Measurements from ENCODE around the gene ILK.

Gene ILK

GRCh38 chr11:6607190-6607795 is 3.7 kb downstream of the ILK start:
- peak; percentile 7 for DNase-seq

- peak; percentile 10 for DNase-seq
These were observed 4.4 kb downstream of the ILK start for GRCh38 chr11:6608011-6608410.

DNA sequence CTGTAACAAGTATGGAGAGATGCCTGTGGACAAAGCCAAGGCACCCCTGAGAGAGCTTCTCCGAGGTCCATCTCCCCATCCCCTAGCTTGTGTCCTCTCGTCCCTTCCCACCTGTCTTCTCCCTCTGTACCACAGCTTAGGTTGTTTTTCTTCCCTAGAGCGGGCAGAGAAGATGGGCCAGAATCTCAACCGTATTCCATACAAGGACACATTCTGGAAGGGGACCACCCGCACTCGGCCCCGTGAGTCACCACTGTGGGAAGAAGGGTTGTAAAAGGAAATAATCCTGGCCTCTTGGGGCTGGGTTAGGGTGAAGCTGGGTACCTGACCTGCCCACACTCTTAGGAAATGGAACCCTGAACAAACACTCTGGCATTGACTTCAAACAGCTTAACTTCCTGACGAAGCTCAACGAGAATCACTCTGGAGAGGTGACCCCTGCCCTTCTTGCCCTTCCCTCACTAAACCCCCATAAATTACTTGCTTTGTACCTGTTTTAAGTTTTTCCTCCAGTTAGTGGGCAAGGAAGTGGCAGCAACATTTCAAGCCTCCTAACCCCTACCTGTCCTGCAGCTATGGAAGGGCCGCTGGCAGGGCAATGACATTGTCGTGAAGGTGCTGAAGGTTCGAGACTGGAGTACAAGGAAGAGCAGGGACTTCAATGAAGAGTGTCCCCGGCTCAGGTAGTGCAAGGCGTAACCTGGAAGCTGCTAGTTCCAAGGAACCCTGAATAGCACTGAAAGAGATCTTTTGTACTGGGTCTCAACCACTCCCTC is 5.3 kb downstream of the ILK start:
- peak; percentile 11 for DNase-seq

DNA sequence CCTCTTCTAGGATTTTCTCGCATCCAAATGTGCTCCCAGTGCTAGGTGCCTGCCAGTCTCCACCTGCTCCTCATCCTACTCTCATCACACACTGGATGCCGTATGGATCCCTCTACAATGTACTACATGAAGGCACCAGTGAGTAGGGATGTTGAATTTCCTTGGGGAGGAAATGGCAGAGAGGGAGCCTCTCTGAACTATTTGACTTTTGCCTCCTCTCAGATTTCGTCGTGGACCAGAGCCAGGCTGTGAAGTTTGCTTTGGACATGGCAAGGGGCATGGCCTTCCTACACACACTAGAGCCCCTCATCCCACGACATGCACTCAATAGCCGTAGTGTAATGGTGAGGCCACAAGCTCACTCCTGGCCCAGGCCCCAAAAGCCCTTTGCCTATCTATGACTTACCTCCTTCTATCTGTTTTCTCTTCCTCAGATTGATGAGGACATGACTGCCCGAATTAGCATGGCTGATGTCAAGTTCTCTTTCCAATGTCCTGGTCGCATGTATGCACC is 6.0 kb downstream of the ILK start:
- DNase-seq: peak; percentile 18

GRCh38 chr11:6610591-6610990 is 7.0 kb downstream of the ILK start:
- DNase-seq: peak; percentile 32

DNA sequence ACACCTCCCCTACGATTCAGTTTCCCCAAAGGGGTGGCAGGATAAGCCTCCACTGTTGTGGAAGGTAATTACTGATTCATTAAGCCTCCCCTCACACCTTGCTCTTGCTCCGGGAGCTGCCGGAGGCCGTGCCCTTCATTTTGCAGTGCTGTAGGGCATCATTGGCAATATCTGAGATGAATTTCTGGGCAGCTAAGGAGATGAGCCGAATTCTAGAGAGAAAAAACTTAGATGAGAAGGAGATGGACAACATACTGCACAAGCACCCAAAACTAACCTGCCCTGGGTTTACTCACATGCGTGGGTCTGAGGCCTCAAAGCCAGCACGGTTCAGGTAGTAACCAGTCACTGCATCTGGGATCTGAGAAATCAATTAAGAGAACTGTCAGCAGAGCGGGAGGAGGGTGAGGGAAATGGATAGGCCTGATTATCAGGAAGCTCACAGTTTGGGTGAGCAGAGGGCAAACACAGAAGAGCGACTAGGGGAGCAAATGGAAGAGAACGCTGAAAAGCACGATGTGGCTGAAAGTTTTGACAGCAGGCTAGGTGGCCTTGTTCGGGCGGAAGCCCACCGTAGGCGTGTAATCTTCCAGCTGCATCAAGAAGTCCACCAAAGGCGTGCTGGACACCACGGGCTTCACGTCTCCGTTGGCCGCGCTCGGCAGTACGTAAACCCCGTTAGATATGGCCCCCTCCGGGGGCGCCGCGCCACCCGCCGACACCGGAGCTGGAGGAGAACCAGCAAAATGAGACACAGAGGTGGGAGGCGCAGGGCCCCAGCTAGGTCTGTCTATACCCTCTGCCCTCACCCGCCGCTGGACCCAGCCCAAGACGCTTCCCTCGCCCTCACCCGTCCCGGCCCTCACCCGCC is 7.8 kb downstream of the ILK start:
- DNase-seq: peak; percentile 74

DNA sequence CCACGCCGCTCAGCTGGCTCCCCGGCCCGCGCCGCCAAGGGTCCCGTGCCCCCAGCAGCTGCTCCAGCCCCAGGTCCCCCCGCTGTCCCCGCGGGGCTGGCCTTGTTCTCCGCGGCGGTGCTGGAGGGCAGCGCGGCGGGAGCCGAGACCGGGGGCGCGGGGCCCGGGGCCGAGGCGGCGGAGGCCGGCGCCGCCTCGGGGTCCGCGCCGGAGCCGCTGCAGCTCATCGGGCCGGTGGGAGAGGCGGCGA is 8.3 kb downstream of the ILK start:
- DNase-seq: no peak

DNA sequence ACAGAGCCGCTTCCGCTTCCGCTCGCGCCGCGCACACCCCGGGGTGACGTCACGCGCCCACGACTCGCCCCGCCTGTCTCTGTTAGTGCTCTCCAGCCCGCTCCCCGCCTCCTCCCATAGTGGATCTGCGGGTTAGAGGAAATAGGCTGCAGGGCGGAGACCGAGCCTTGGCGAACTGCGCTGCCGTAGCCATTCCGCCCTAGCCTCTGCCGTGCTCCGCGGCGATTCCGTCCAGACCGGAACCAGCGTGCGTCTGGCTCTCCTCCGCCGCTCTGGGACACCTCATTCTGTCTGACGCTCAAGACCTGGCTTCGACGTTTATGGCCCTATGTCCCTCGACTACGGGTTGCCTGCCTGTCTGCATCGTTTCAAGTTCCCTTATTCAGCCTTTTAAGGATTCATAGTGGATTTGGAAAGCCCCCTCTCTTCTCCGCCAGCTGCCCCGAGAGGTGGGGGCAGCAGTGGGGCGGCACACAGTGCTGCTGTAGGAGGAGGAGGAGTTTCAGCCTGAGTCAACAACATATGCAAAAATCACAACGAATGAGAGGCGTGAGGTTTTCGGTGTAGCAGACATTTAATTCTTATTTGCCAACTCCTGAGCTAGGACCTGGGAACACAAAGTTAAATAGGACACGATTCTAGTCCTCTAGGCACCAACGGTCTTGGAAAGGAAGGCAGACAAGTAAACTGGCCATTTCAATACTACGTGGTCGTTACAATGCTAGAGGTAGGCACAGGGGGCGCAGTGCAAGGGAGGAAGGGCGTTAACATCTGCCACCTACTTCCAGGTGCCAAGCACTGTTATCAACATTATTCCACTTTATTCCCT is 8.9 kb downstream of the ILK start, which contains the start of gene TAF10:
Gene TAF10, minus strand, starts transcription at position 4 of the 829 bp plus-strand sequence. CDS start 27 bp downstream, outside the sequence.
- peak; percentile 98 for DNase-seq

GRCh38 chr11:6613496-6613895 is 9.9 kb downstream of the ILK start:
- DNase-seq: peak; percentile 7

DNA sequence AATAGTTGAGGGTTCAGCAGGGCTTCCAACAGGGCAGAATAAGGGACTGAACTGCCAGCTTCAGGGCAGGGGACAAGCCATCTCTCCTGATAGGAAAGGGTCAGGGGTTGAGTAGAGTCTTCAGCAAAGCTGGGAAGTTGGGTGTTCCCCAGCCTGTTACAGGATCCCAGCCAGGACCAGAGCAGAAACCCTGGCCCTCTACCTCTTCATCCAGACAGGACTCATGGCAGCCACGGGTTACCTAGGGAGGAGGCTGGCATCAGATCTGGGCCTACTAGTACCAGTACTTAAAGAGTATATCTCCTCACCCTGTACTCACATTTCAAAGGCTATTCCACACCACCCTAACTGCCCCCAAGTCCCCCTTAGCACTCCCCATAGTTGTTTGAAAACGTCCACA is 10.9 kb downstream of the ILK start:
- DNase-seq: peak; percentile 12

DNA sequence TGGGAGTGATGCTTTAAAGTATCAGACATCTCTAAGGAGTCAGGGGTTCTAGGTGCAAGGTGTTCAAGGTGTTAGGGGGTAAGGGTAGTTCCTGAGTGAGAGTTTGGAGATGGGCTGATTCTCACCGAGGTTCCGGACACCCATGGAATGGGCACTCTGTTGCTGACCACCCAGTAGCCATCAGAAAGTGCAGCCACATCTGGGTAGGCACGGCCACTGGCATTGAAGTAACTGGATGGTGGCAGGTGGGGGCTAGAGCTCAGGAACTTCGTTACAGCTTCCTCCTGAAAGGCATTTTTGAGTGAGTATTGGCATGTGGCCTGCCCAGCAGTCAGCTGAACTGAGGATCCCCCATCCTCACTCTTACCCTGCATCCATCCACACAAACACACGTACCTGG is 11.5 kb downstream of the ILK start:
- DNase-seq: no peak

GRCh38 chr11:6615882-6616585 is 12.5 kb downstream of the ILK start:
- DNase-seq: no peak

DNA sequence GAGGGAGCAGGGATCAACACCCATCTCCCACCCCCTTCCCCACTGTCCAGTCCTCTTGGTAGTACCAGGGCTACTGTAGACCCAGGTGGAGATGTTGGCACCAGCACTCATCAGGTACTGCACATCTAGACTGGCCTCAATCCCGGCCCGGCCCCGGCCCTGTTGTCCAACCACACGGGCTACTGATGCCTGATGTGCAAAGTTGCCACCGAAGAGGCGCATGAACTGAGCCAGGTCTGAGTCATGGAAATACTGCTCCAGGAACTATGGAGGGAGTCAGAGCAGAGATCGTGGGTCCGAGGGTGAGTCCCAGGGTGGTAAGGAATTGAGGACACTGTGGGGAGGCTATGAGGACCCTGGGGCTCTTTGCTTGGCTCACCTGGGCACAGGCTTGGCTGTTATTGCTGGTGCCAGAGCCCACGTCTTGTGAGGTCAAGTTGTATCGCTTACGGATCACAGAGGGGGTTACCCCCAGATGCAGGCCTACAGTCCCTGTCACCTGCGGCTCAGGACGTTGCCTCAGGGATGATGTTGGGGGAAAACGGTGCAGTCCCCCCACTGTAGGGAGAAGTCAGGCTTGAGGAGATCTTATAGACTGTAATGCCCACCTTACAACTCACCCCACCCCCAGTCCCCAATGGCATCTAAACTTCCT is 13.1 kb downstream of the ILK start:
- DNase-seq: no peak

DNA sequence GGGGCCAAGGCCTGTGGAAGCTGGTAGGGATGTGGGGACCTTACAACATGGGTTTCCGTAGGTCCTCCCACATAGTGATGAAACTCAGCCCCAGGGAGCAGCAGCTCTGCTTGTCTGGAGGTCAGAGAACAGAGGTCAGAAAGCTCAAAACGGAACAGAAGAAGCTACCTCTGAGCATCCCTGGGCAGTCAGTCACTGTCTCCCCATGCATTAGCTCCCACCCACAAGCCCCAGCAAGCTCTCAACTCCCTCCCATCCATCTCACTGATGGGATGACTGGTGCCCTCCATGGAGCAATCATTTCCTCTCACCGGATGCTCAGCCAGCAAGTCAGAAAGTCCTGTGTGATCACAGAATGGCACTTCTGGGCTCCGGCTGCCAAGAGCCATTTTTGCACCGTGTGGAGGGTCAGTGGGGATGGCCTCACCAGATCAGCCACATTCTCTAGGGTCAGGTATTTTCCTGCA is 13.8 kb downstream of the ILK start:
- DNase-seq: no peak

DNA sequence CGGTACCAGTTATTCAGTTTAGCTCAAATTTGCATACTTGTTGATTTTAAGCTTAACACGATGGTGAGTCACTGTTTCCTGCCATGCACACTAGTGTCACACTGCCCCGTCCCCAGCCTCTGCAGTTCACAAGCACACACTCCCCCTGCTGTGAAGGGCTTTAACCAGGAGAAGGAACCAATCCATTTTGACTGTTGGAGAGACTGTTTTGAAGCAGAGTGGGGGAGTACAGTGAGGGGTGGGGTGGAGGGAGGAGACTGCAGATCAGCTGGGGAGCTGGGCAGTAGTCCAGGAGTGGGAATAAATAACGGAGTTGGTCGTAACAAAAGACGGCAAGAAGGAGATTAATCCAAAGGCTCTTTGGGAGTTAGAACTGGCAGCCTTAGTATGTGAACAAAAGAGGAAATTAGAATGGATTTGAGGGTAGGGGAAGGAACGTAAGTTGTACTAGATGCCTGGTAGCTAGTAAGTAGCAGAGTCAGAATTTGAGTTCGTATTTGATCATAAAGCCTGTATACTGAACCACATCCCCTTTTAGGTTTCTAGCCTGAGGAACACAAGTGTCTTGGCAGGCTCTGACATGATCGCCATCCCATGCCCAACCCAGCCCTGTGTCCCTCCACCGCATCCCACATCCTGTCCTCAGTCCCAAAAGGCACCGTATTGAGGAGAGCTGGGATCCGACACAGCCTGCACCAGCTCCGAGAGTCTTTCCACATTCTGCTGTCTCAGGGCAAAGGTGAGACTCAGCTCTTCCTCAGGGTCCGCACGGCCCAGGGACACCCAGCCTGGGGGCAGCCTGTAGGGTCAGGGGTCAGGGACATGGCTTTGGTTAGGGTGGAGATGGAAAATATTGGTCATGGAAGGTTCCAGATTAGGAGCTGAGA is 14.8 kb downstream of the ILK start:
- DNase-seq: peak; percentile 65

GRCh38 chr11:6619004-6619745 is 15.6 kb downstream of the ILK start, which contains the start of gene TPP1:
TPP1 (minus strand) TSS chr11:6619422; CDS start chr11:6619400, 22 bp downstream.
- DNase-seq: peak; percentile 96

DNA sequence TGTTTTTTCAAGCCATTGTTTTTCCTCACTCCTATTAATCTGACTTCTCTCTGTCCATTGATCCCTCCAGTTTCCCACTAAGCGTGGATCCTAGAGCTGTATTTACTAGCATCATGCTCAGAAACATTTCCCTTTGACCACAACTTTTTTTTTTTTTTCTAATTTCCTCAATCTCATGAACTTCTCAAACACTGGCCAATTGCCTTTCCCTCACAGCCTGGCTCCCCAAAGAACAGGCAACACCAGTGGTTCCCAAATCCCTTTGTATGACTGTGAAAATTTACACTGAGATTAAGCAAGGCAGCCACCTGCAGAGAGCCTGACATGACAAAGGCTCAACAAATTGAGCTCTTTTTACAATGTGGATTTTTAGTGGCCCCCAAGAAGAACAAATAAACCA is 17.1 kb downstream of the ILK start:
- no peak for DNase-seq

DNA sequence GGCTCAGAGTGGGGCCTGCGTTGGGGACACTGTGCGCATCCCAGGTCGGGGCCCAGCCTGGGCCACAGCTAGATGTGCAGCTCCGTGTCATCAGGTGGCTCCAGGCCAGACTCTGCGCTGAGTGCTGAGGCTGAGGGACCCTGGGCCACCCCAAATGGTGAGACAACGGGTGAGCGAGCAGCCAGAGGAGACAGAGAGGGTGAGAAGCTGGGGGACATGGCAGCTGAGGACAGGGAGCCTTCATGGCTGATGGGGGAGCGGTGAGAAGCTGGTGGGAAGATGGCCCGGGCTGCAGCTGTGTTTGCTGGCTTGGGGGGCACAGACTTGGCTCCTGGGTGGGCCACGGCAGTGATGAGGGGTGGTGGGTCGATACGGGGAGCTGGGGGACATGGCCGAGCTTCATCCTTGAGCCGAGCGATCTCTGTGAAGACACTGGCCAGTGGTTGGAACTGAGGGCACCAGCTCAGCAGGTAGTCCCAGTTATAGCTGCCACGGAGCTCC is 18.2 kb downstream of the ILK start:
- no peak for DNase-seq
